Body of pancreas (tissue), 4 donors: ENCODE data around the gene PCYOX1L.

Experiments used
- POLR2A ChIP-seq, 3 donors: fragments of 450-650 bp; IDR thresholded peaks; one replicate each; pipeline ENCODE4 v1.6.1; 2016; ENCODE audit warnings: antibody characterized with exemption in 3 of 3, mild to moderate bottlenecking in 2 of 3
- TF ChIP-seq, protein P1 (sequence below), 7 experiments: fragments of 450-650 bp in 4 of 7; fragments of 200-600 bp in 3 of 7; sonication (generic) in 3 of 7; IDR thresholded peaks; one replicate each; pipeline ENCODE4 v1.5.1; 2016 to 2019; ENCODE audit warnings: antibody characterized with exemption in 7 of 7

DNA sequence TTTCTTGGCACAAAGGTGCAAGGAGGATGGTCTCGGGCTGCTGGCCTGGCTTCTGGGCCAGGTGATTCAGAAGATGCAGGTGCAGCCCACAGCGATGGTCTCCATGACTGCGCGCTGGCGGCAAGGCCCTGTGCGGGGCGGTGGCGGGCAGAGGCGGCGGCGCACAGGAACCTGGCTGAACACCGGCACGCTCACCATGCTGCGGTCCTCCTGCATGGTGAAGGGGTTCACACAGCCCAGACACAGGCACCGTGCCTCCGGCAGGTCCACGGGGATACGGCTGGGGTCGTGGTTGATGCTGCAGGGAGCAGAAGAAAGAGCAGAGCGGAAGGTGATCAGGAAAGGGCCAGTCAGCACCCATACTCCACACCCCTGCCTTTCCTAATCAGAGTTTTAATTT, 16.5 kb downstream of the PCYOX1L start:
- no peak for TF ChIP-seq POLR2A (IDR thresholded peaks at IDR 0.05)
- TF ChIP-seq, protein P1, sequence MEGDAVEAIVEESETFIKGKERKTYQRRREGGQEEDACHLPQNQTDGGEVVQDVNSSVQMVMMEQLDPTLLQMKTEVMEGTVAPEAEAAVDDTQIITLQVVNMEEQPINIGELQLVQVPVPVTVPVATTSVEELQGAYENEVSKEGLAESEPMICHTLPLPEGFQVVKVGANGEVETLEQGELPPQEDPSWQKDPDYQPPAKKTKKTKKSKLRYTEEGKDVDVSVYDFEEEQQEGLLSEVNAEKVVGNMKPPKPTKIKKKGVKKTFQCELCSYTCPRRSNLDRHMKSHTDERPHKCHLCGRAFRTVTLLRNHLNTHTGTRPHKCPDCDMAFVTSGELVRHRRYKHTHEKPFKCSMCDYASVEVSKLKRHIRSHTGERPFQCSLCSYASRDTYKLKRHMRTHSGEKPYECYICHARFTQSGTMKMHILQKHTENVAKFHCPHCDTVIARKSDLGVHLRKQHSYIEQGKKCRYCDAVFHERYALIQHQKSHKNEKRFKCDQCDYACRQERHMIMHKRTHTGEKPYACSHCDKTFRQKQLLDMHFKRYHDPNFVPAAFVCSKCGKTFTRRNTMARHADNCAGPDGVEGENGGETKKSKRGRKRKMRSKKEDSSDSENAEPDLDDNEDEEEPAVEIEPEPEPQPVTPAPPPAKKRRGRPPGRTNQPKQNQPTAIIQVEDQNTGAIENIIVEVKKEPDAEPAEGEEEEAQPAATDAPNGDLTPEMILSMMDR (IDR thresholded peaks at IDR 0.05): no peak
